H9 (cell line): Measurements from ENCODE around the gene THEM4. TPM values are rescaled to one million over a fixed set of nuclear protein-coding genes. Genes with fewer than 3 reads are reported as not detected.

ENCODE experiments used
- DNase-seq: peaks from one replicate; pipeline ENCODE4 v3.0.0-alpha.2; 2017
- H2AFZ ChIP-seq: one replicate; pipeline ENCODE4 v1.6.1; 2013; ENCODE audit warnings: mild to moderate bottlenecking, low read length, control low read depth, moderate library complexity
- H2AK5ac ChIP-seq: 2 replicates; pipeline ENCODE4 v1.6.1; 2013; ENCODE audit warnings: low read length, control low read depth, mixed read lengths; ENCODE audit not compliant: insufficient read length
- H2BK120ac ChIP-seq: one replicate; pipeline ENCODE4 v1.6.1; 2013; ENCODE audit warnings: low read depth, mild to moderate bottlenecking, low read length, control low read depth, inconsistent platforms; ENCODE audit not compliant: poor library complexity, severe bottlenecking
- H2BK12ac ChIP-seq: 2 replicates; pipeline ENCODE4 v1.6.1; 2013; ENCODE audit warnings: low read length, control low read depth, mixed read lengths, low read depth; ENCODE audit not compliant: insufficient read length
- H2BK15ac ChIP-seq: 2 replicates; pipeline ENCODE4 v1.6.1; 2013; ENCODE audit warnings: low read depth, low read length, control low read depth
- H2BK20ac ChIP-seq: one replicate; pipeline ENCODE4 v1.6.1; 2013; ENCODE audit warnings: low read depth, mild to moderate bottlenecking, low read length, control low read depth, inconsistent platforms; ENCODE audit not compliant: poor library complexity, severe bottlenecking
- H2BK5ac ChIP-seq: 2 replicates; pipeline ENCODE4 v1.6.1; 2013; ENCODE audit warnings: low read length, control low read depth, mixed read lengths; ENCODE audit not compliant: insufficient read length
- H3K14ac ChIP-seq: 2 replicates; pipeline ENCODE4 v1.6.1; 2013; ENCODE audit warnings: low read length, control low read depth; ENCODE audit not compliant: insufficient read depth
- H3K18ac ChIP-seq: 2 replicates; pipeline ENCODE4 v1.6.1; 2013; ENCODE audit warnings: low read depth, mild to moderate bottlenecking, mixed read lengths, low read length, control low read depth; ENCODE audit not compliant: insufficient read length
- H3K23ac ChIP-seq: 2 replicates; pipeline ENCODE4 v1.6.1; 2013; ENCODE audit warnings: low read length, control low read depth, mixed read lengths, low read depth; ENCODE audit not compliant: insufficient read length
- H3K23me2 ChIP-seq: 2 replicates; pipeline ENCODE4 v1.6.1; 2013; ENCODE audit warnings: low read depth, mild to moderate bottlenecking, mixed read lengths, low read length, control low read depth; ENCODE audit not compliant: insufficient read length, poor library complexity, severe bottlenecking
- H3K27ac ChIP-seq: 2 replicates; pipeline ENCODE4 v1.5.1; 2013; ENCODE audit warnings: low read length, control low read depth, mixed read lengths, low read depth; ENCODE audit not compliant: insufficient read length
- H3K27me3 ChIP-seq: 2 replicates; pipeline ENCODE4 v1.6.1; 2013; ENCODE audit warnings: low read length, control low read depth, inconsistent platforms; ENCODE audit not compliant: insufficient read depth
- H3K4ac ChIP-seq: 2 replicates; pipeline ENCODE4 v1.6.1; 2013; ENCODE audit warnings: low read depth, mild to moderate bottlenecking, control low read depth, inconsistent platforms, low read length, moderate library complexity
- H3K4me1 ChIP-seq: 2 replicates; pipeline ENCODE4 v1.6.1; 2013; ENCODE audit warnings: low read length, control low read depth, inconsistent platforms; ENCODE audit not compliant: insufficient read depth
- H3K4me2 ChIP-seq: 2 replicates; pipeline ENCODE4 v1.6.1; 2013; ENCODE audit warnings: low read length, control low read depth, mixed read lengths; ENCODE audit not compliant: insufficient read length, insufficient read depth
- H3K56ac ChIP-seq: 2 replicates; pipeline ENCODE4 v1.6.1; 2013; ENCODE audit warnings: low read depth, mild to moderate bottlenecking, mixed read lengths, low read length, control low read depth; ENCODE audit not compliant: insufficient read length
- H3K79me1 ChIP-seq: 2 replicates; pipeline ENCODE4 v1.6.1; 2013; ENCODE audit warnings: low read depth, mild to moderate bottlenecking, moderate library complexity, low read length, control low read depth, inconsistent platforms; ENCODE audit not compliant: insufficient read depth, poor library complexity, severe bottlenecking
- H3K79me2 ChIP-seq: 2 replicates; pipeline ENCODE4 v1.6.1; 2013; ENCODE audit warnings: low read length, control low read depth, inconsistent platforms; ENCODE audit not compliant: insufficient read depth
- H3K9ac ChIP-seq: 2 replicates; pipeline ENCODE4 v1.6.1; 2013; ENCODE audit warnings: low read length, control low read depth, mixed read lengths; ENCODE audit not compliant: insufficient read length; ENCODE audit errors: extremely low read depth
- H3K9me3 ChIP-seq: one replicate; pipeline ENCODE4 v1.6.1; 2013; ENCODE audit warnings: low read depth, low read length, inconsistent platforms; ENCODE audit not compliant: control insufficient read depth
- H3T11ph ChIP-seq: one replicate; pipeline ENCODE4 v1.6.1; 2013; ENCODE audit warnings: mild to moderate bottlenecking, low read length, control low read depth, inconsistent platforms
- H4K20me1 ChIP-seq: one replicate; pipeline ENCODE4 v1.6.1; 2013; ENCODE audit not compliant: control insufficient read depth, insufficient read length, insufficient read depth
- H4K5ac ChIP-seq: 2 replicates; pipeline ENCODE4 v1.6.1; 2013; ENCODE audit warnings: low read depth, mild to moderate bottlenecking, mixed read lengths, low read length, control low read depth; ENCODE audit not compliant: insufficient read length
- H4K8ac ChIP-seq: replicated peaks from 2 replicates; pipeline ENCODE4 v1.6.1; 2013; ENCODE audit warnings: low read length, control low read depth, mixed read lengths, low read depth; ENCODE audit not compliant: insufficient read length
- H4K91ac ChIP-seq: 2 replicates; pipeline ENCODE4 v1.6.1; 2013; ENCODE audit warnings: low read depth, mild to moderate bottlenecking, moderate library complexity, mixed read lengths, low read length, control low read depth; ENCODE audit not compliant: insufficient read length
- H3K27ac Mint-ChIP-seq, 3 experiments: 2 replicates in 2 of 3; 3 replicates in 1 of 3; pipeline ENCODE4 v1.8.0; 2020 to 2021; ENCODE audit warnings: mixed read lengths in 3 of 3, mild to moderate bottlenecking in 1 of 3, moderate library complexity in 1 of 3
- H3K27me3 Mint-ChIP-seq: 2 replicates; pipeline ENCODE4 v1.8.0; 2021; ENCODE audit warnings: low read depth, mild to moderate bottlenecking, moderate library complexity, mixed read lengths
- H3K36me3 Mint-ChIP-seq, 3 experiments: 2 replicates in 2 of 3; 3 replicates in 1 of 3; pipeline ENCODE4 v1.8.0; 2020 to 2021; ENCODE audit warnings: low read depth in 3 of 3, mixed read lengths in 3 of 3; ENCODE audit not compliant: insufficient read depth in 1 of 3
- H3K4me1 Mint-ChIP-seq, 2 experiments: 2 replicates each; pipeline ENCODE4 v1.8.0; 2020; ENCODE audit warnings: mixed read lengths in 2 of 2
- H3K4me3 Mint-ChIP-seq, 2 experiments: 2 replicates in 1 of 2; 3 replicates in 1 of 2; pipeline ENCODE4 v1.8.0; 2020 to 2021; ENCODE audit warnings: mild to moderate bottlenecking in 2 of 2, mixed read lengths in 2 of 2, moderate library complexity in 1 of 2
- H3K9me3 Mint-ChIP-seq, 2 experiments: 2 replicates in 1 of 2; 3 replicates in 1 of 2; pipeline ENCODE4 v1.8.0; 2020; ENCODE audit warnings: mild to moderate bottlenecking in 2 of 2, mixed read lengths in 2 of 2, moderate library complexity in 1 of 2
- WGBS: extraction: QIAGEN DNeasy Blood & Tissue Kit; methylation state at CpG from one replicate; pipeline ENCODE4 v1.1.7; 2013; ENCODE audit warnings: missing lambda C conversion rate, low lambda C conversion rate, mixed read lengths; ENCODE audit not compliant: insufficient read length; ENCODE audit errors: extremely low coverage; 5-methylcytosine and 5-hydroxymethylcytosine counted together
- total RNA-seq: library from RNA; stranded (reverse); gene quantifications from 2 replicates; pipeline ENCODE4 v1.2.1, GENCODE V29; 2021
- TF ChIP-seq, protein P1 (sequence below): fragments of 200-600 bp; sonication (generic); conservative IDR thresholded peaks from 3 replicates; pipeline ENCODE4 v1.8.0; 2021; ENCODE audit warnings: antibody characterized with exemption, mild to moderate bottlenecking

Gene THEM4
- total RNA-seq, 1 experiment from 2014 or later: 10.5 TPM

GRCh38 chr1:151918156-151918555, 8.8 kb upstream of the THEM4 start:
- H2BK20ac ChIP-seq: no peak overlapping the region
- H2BK15ac ChIP-seq: no peak overlapping the region
- no peaks in the 10 kb centered on the region for H3K36me3 Mint-ChIP-seq
- no peak overlapping the region for H2AK5ac ChIP-seq
- H3K18ac ChIP-seq: no peak overlapping the region
- H3T11ph ChIP-seq: no peak overlapping the region
- H3K27ac ChIP-seq: no peak overlapping the region
- peaks cover 5 to 9% of the 10 kb centered on the region in 2 experiments; a peak in 2 of 4 replicates for H3K4me1 Mint-ChIP-seq
- H3K27me3 Mint-ChIP-seq: peaks cover 4% of the 10 kb centered on the region
- H3K4me2 ChIP-seq: no peak overlapping the region
- H4K20me1 ChIP-seq: no peaks in the 10 kb centered on the region
- H3K79me2 ChIP-seq: no peaks in the 10 kb centered on the region
- no peak overlapping the region for H4K5ac ChIP-seq
- H3K27ac Mint-ChIP-seq: no peak overlapping the region
- no peak for DNase-seq
- H3K79me1 ChIP-seq: no peaks in the 10 kb centered on the region
- WGBS: no CpG with 5 or more reads among the region's 3 CpGs
- TF ChIP-seq, protein P1, sequence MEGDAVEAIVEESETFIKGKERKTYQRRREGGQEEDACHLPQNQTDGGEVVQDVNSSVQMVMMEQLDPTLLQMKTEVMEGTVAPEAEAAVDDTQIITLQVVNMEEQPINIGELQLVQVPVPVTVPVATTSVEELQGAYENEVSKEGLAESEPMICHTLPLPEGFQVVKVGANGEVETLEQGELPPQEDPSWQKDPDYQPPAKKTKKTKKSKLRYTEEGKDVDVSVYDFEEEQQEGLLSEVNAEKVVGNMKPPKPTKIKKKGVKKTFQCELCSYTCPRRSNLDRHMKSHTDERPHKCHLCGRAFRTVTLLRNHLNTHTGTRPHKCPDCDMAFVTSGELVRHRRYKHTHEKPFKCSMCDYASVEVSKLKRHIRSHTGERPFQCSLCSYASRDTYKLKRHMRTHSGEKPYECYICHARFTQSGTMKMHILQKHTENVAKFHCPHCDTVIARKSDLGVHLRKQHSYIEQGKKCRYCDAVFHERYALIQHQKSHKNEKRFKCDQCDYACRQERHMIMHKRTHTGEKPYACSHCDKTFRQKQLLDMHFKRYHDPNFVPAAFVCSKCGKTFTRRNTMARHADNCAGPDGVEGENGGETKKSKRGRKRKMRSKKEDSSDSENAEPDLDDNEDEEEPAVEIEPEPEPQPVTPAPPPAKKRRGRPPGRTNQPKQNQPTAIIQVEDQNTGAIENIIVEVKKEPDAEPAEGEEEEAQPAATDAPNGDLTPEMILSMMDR: no peak
- H3K9ac ChIP-seq: no peak overlapping the region
- no peak overlapping the region for H4K91ac ChIP-seq
- H2BK120ac ChIP-seq: no peak overlapping the region
- H2BK5ac ChIP-seq: no peak overlapping the region
- H3K4me1 ChIP-seq: no peaks in the 10 kb centered on the region
- no peak overlapping the region for H3K4ac ChIP-seq
- no peak overlapping the region for H2BK12ac ChIP-seq
- H3K56ac ChIP-seq: no peak overlapping the region
- peaks cover 0 to 2% of the 10 kb centered on the region in 2 experiments; a peak in 2 of 5 replicates for H3K9me3 Mint-ChIP-seq
- no peaks in the 10 kb centered on the region for H3K23me2 ChIP-seq
- no peak overlapping the region for H2AFZ ChIP-seq
- no peak overlapping the region for H3K14ac ChIP-seq
- no peaks in the 10 kb centered on the region for H3K27me3 ChIP-seq
- no peak overlapping the region for H3K23ac ChIP-seq
- H3K9me3 ChIP-seq: no peaks in the 10 kb centered on the region
- no peak overlapping the region for H3K4me3 Mint-ChIP-seq
- H4K8ac ChIP-seq: no peak overlapping the region
